Uterus (tissue), 4 donors: ENCODE results near the gene TC2N. TPM values are rescaled to one million over a fixed set of nuclear protein-coding genes. Genes with fewer than 3 reads are reported as not detected.
"Not testable (repeated sequence)": the region's sequence is repeated elsewhere in the genome, so short reads cannot be mapped to it uniquely, and the experiment has no call there.

Experiments
- DNase-seq, 2 donors: peaks; one replicate each; pipeline ENCODE4 v3.0.0-alpha.2; 2019 to 2020
- H3K27ac ChIP-seq, 2 donors: fragments of 200-600 bp; sonication (generic); 1 replicate in 1 of 2; 2 replicates in 1 of 2; pipeline ENCODE4 v1.5.1; 2016 to 2018
- H3K27me3 ChIP-seq, 2 donors: fragments of 200-600 bp; sonication (generic); one replicate each; pipeline ENCODE4 v1.5.1; 2018 to 2019; ENCODE audit warnings: control low read depth in 1 of 2
- H3K36me3 ChIP-seq, 2 donors: fragments of 200-600 bp; sonication (generic); one replicate each; pipeline ENCODE4 v1.5.1; 2019; ENCODE audit warnings: control low read depth in 1 of 2
- H3K4me1 ChIP-seq, 2 donors: fragments of 200-600 bp; sonication (generic); one replicate each; pipeline ENCODE4 v1.5.1; 2018 to 2019; ENCODE audit warnings: control low read depth in 1 of 2
- H3K4me3 ChIP-seq, 2 donors: fragments of 200-600 bp; sonication (generic); 1 replicate in 1 of 2; 2 replicates in 1 of 2; pipeline ENCODE4 v1.5.1; 2018 to 2019; ENCODE audit warnings: mild to moderate bottlenecking in 1 of 2
- H3K9me3 ChIP-seq, 2 donors: fragments of 200-600 bp; sonication (generic); one replicate each; pipeline ENCODE4 v1.5.1; 2019; ENCODE audit warnings: control low read depth in 1 of 2
- CTCF ChIP-seq, 4 experiments: fragments of 200-600 bp in 2 of 4; fragments of 450-650 bp in 2 of 4; sonication (generic) in 2 of 4; IDR thresholded peaks; one replicate each; pipeline ENCODE4 v1.5.1; 2016 to 2019; ENCODE audit warnings: antibody characterized with exemption in 4 of 4, mild to moderate bottlenecking in 2 of 4, moderate library complexity in 1 of 4
- POLR2A ChIP-seq, 2 donors: fragments of 450-650 bp; IDR thresholded peaks; one replicate each; pipeline ENCODE4 v1.6.1; 2016; ENCODE audit warnings: antibody characterized with exemption in 2 of 2, mild to moderate bottlenecking in 1 of 2, moderate library complexity in 1 of 2
- intact Hi-C: fragments of 100-400 bp; cut with DNase I; formaldehyde crosslinking; loops from one replicate; pipeline ENCODE4 v1.15.1; 2023; ENCODE audit warnings: low total_unique reads
- total RNA-seq, 4 donors: library from RNA; depleted of rRNA in 3 of 4; stranded (reverse); fragments of >200 nt in 3 of 4; gene quantifications; one replicate each; pipeline versions ENCODE4 v1.1.0 to v1.2.4, GENCODE V29; 2014 to 2023
- donor health status: DM: yes; HTN: yes; CAD: no.

Gene TC2N
- total RNA-seq, 4 donors from 2014 or later, result 25.4 to 79.1 (median 36.5) TPM

DNA sequence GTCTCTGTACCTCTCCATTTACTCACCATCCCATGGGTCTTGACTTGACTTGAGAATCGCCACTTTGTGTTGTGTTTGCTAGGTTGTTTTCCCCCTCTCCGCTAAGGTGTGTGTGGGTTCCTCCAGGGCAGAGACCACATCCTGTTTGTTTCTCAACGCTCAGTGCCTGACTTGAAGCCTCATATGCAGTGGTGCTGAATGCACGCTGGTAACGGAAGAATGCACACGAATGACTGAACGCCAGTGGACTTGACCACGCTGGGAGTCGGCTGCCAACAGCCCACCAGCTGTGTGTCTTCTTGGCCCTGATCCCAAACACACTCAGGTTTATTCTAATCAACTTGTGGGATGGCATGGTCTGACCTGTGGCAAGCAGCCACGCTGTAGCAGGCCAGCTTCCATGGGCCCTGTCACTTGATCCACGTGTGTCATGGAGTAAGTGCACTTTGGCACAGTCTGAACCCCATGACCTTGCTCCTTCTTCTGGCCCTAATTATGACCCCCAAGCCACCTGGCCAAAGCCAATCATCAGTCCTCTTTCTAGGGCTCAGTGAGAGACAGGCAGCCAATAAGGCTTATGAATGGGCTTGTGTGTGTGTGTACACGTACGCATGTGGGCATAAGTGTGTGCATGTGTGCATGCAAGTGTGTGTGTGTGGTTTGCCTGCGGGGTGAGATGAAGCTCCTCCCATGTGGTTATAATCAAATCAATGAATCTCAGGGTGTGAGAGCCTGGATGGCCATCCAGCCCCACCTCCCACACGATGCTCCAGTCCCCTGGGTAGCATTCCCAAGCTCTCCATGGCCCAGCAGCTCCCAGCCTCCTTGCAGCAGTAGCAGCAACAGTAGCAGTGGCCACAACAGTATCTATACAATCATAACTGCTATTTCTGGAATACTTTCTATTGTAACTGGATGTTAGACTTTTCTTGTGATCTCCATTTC, 6.4 kb upstream of the TC2N start:
- DNase-seq, result no peak
- no peaks in the 10 kb centered on the region for H3K27me3 ChIP-seq
- no peak overlapping the region for H3K27ac ChIP-seq
- intact Hi-C loops, result no loop called here
- H3K4me1 ChIP-seq, result no peaks in the 10 kb centered on the region
- no peaks in the 10 kb centered on the region for H3K36me3 ChIP-seq
- no peaks in the 10 kb centered on the region for H3K9me3 ChIP-seq
- H3K4me3 ChIP-seq, result no peak overlapping the region
- TF ChIP-seq CTCF (IDR thresholded peaks at IDR 0.05) (no peak), POLR2A (IDR thresholded peaks at IDR 0.05) (no peak)

DNA sequence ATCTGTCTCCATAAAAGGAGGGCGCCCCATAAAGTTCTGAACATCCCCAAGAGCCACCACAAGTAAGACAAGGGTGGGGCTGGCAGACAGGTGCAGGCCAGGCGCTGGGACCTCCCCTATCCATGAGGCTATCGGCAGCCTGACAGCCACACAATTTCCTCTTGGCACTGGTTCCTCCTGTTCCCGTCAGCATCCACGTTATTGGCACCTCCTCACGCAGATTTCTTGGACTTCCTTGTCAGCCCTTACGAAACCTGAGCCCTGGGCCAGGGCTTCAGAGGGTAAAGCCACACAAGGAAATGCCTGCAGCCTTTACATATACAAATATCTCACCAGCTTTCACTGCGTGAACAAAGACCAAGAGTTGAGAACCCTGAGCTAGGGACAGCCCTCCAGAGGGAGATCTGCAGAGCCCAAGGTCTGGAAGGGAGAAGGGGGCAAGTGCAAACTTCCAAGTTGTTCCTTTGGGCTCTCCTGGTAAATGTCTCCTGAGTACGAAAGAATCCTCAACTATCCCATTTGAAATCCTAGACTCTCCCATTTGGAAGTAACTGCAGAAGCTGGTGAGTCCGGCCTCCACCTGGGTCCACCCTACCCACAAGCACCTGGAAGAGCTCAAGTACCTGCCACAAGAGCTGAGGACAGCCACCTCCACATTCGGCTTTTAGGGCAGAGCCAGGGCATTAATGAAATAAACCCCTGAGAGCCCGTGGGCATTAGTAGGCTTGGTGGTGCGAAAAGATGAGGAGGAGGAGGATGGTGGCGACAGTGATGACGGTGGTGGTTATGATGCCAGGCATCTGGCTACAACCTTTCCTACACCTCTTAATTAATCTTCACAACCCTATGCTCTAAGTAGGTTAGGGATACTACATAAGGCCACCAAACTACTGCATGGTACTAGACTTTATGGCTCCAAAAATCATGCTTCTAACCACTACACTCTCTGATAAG, 5.5 kb upstream of the TC2N start:
- Histone ChIP-seq H3K27ac (peak overlapping the region in 1 of 2 donors; percentile 2), H3K36me3 (no peaks in the 10 kb centered on the region), H3K4me3 (no peak overlapping the region), H3K4me1 (no peaks in the 10 kb centered on the region), H3K9me3 (no peaks in the 10 kb centered on the region), H3K27me3 (no peaks in the 10 kb centered on the region)
- TF ChIP-seq CTCF (IDR thresholded peaks at IDR 0.05), result no peak
- TF ChIP-seq POLR2A (IDR thresholded peaks at IDR 0.05), result no peak
- peak; percentile 48 to 63 for DNase-seq
- intact Hi-C loops, result no loop called here

GRCh38 chr14:91872011-91872501, 4.7 kb upstream of the TC2N start:
- TF ChIP-seq CTCF (IDR thresholded peaks at IDR 0.05) (no peak), POLR2A (IDR thresholded peaks at IDR 0.05) (no peak)
- Histone ChIP-seq H3K4me1 (no peaks in the 10 kb centered on the region), H3K27ac (peak overlapping the region in 1 of 2 donors; percentile 2), H3K27me3 (no peaks in the 10 kb centered on the region), H3K9me3 (no peaks in the 10 kb centered on the region), H3K36me3 (no peaks in the 10 kb centered on the region), H3K4me3 (no peak overlapping the region)
- DNase-seq, result no peak
- intact Hi-C loops, result no loop called here

DNA sequence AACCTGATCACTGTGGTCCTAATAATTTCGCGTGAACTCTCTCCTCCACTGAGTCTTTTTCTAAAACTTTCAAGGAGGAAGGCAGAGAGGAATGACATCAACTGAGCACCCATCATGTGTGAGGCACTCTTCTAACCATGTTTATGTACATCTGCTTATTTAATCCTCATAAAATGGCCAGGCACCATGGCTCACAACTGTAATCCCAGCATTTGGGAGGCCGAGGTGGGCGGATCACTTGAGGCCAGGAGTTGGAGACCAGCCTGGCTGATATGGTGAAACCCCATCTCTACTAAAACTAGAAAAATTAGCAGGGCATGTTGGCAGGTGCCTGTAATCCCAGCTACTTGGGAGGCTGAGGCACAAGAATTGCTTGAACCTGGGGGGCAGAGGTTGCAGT, 4.1 kb upstream of the TC2N start:
- H3K4me1 ChIP-seq, H3K36me3 ChIP-seq, DNase-seq, H3K4me3 ChIP-seq, H3K27me3 ChIP-seq, H3K9me3 ChIP-seq, H3K27ac ChIP-seq, intact Hi-C loops: not testable (repeated sequence)

- H3K27ac ChIP-seq, result no peak overlapping the region
- no peak overlapping the region for H3K4me3 ChIP-seq
- H3K36me3 ChIP-seq, result no peaks in the 10 kb centered on the region
- H3K9me3 ChIP-seq, result no peaks in the 10 kb centered on the region
- no peak for DNase-seq
- no peaks in the 10 kb centered on the region for H3K4me1 ChIP-seq
- TF ChIP-seq POLR2A (IDR thresholded peaks at IDR 0.05) (no peak), CTCF (IDR thresholded peaks at IDR 0.05) (no peak)
- intact Hi-C loops, result no loop called here
- no peaks in the 10 kb centered on the region for H3K27me3 ChIP-seq
Observed at GRCh38 chr14:91870890-91871289, 3.6 kb upstream of the TC2N start.
